DND-41 (cell line): Measurements from ENCODE around the gene SH3RF3.

Experiments used
- EZH2 ChIP-seq: IDR thresholded peaks from 3 replicates; pipeline ENCODE4 v1.6.1; 2012; ENCODE audit warnings: borderline replicate concordance, low read depth, mild to moderate bottlenecking, moderate library complexity, low read length, inconsistent platforms; ENCODE audit not compliant: severe bottlenecking
- TF ChIP-seq, protein P1 (sequence below): IDR thresholded peaks from 2 replicates; pipeline ENCODE4 v1.5.1; 2012; ENCODE audit warnings: borderline replicate concordance, low read length, moderate library complexity, mild to moderate bottlenecking; ENCODE audit not compliant: poor library complexity, severe bottlenecking; ENCODE audit errors: extremely low read depth

DNA sequence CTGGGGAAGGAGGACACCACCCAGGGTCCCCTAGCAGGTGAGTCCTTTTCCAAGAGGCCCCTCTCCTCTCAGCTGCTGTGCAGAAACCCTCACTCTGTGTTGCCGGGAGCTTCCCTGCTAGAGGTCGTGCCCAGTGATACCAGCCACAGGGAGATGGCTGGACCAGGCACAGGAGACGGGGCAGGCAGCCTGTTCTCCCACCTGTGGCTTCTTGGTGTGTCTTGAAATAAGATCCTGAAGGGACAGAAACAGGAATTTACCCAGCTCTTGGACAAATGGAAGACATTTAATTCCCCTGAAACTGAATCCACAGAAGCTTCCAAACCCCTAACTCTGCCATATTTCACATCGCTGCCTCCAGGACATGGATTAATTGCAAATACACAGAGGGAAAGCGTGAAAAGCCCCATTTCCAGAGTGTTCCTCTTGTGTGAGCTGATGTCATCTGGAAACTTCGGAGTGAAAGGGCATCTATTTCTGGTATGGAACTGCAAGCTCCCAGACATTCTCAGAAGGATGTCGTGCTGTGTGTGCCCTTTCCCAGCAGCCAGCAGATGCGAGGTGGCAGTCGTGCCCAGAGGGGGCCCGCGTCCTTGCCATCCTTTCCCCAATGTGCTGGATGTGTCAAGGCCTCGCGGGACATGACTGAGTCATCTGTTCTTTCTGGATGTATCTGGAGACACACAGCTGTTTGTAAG is 307.0 kb downstream of the SH3RF3 start:
- TF ChIP-seq, protein P1, sequence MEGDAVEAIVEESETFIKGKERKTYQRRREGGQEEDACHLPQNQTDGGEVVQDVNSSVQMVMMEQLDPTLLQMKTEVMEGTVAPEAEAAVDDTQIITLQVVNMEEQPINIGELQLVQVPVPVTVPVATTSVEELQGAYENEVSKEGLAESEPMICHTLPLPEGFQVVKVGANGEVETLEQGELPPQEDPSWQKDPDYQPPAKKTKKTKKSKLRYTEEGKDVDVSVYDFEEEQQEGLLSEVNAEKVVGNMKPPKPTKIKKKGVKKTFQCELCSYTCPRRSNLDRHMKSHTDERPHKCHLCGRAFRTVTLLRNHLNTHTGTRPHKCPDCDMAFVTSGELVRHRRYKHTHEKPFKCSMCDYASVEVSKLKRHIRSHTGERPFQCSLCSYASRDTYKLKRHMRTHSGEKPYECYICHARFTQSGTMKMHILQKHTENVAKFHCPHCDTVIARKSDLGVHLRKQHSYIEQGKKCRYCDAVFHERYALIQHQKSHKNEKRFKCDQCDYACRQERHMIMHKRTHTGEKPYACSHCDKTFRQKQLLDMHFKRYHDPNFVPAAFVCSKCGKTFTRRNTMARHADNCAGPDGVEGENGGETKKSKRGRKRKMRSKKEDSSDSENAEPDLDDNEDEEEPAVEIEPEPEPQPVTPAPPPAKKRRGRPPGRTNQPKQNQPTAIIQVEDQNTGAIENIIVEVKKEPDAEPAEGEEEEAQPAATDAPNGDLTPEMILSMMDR: no peak
- TF ChIP-seq EZH2: no peak
